Astrocyte (in vitro differentiated cells and primary cell): ENCODE measurements around the gene ZNF780B. TPM values are rescaled to one million over a fixed set of nuclear protein-coding genes. Genes with fewer than 3 reads are reported as not detected.
A peak's percentile ranks its signal among the peaks of the same experiment; 100 is the strongest.

Source experiments
- DNase-seq: peaks from one replicate; pipeline ENCODE4 v3.0.0-alpha.2; 2010; ENCODE audit warnings: low read depth
- FAIRE-seq: peaks from 2 replicates; lab custom pipeline; 2011; peaks lifted over from hg19 to GRCh38; lab: Jason Lieb, UNC
- H2AFZ ChIP-seq: 2 replicates; pipeline ENCODE4 v1.6.0; 2012; ENCODE audit warnings: low read depth, low read length, inconsistent platforms
- H3K27ac ChIP-seq: 2 replicates; pipeline ENCODE4 v1.5.1; 2011; ENCODE audit warnings: low read depth, low read length, inconsistent platforms
- H3K27me3 ChIP-seq: 2 replicates; pipeline ENCODE4 v1.6.0; 2011; ENCODE audit warnings: low read length, inconsistent platforms; ENCODE audit not compliant: insufficient read depth
- H3K36me3 ChIP-seq: 2 replicates; pipeline ENCODE4 v1.5.1; 2011; ENCODE audit warnings: low read length, inconsistent platforms; ENCODE audit not compliant: insufficient read depth
- H3K4me1 ChIP-seq: 2 replicates; pipeline ENCODE4 v1.5.1; 2011; ENCODE audit warnings: low read length, inconsistent platforms; ENCODE audit not compliant: insufficient read depth
- H3K4me2 ChIP-seq: 2 replicates; pipeline ENCODE4 v1.6.0; 2012; ENCODE audit warnings: low read length, inconsistent platforms
- H3K4me3 ChIP-seq: 2 replicates; pipeline ENCODE4 v1.5.1; 2011; ENCODE audit warnings: low read depth, mild to moderate bottlenecking, low read length, inconsistent platforms; ENCODE audit not compliant: insufficient read depth
- H3K79me2 ChIP-seq: 2 replicates; pipeline ENCODE4 v1.6.0; 2012; ENCODE audit warnings: mild to moderate bottlenecking, low read length, inconsistent platforms; ENCODE audit not compliant: insufficient read depth
- H3K9ac ChIP-seq: 2 replicates; pipeline ENCODE4 v1.6.0; 2012; ENCODE audit warnings: mild to moderate bottlenecking, low read length, inconsistent platforms
- H3K9me3 ChIP-seq: 2 replicates; pipeline ENCODE4 v1.5.1; 2012; ENCODE audit warnings: low read depth, mild to moderate bottlenecking, low read length, inconsistent platforms; ENCODE audit not compliant: insufficient read depth
- H4K20me1 ChIP-seq: 2 replicates; pipeline ENCODE4 v1.6.0; 2012; ENCODE audit warnings: low read length, inconsistent platforms; ENCODE audit not compliant: insufficient read depth
- H3K27ac Mint-ChIP-seq: one replicate; pipeline ENCODE4 v1.8.0; 2021; ENCODE audit warnings: mild to moderate bottlenecking, mixed read lengths; ENCODE audit not compliant: unreplicated experiment
- H3K27me3 Mint-ChIP-seq: one replicate; pipeline ENCODE4 v1.8.0; 2021; ENCODE audit warnings: low read depth, mixed read lengths; ENCODE audit not compliant: unreplicated experiment
- H3K36me3 Mint-ChIP-seq: one replicate; pipeline ENCODE4 v1.8.0; 2021; ENCODE audit warnings: low read depth, mixed read lengths; ENCODE audit not compliant: unreplicated experiment
- H3K4me1 Mint-ChIP-seq: one replicate; pipeline ENCODE4 v1.8.0; 2021; ENCODE audit warnings: low read depth, mixed read lengths; ENCODE audit not compliant: unreplicated experiment
- H3K4me3 Mint-ChIP-seq: one replicate; pipeline ENCODE4 v1.8.0; 2021; ENCODE audit warnings: mild to moderate bottlenecking, moderate library complexity, mixed read lengths; ENCODE audit not compliant: unreplicated experiment
- H3K9me3 Mint-ChIP-seq: one replicate; pipeline ENCODE4 v1.8.0; 2021; ENCODE audit warnings: mild to moderate bottlenecking, mixed read lengths; ENCODE audit not compliant: unreplicated experiment
- CTCF ChIP-seq: IDR thresholded peaks from 2 replicates; pipeline ENCODE4 v1.5.1; 2011; ENCODE audit warnings: low read depth, mild to moderate bottlenecking, inconsistent platforms, low read length, moderate library complexity; ENCODE audit not compliant: insufficient read depth
- EZH2 ChIP-seq: IDR thresholded peaks from 2 replicates; pipeline ENCODE4 v1.6.1; 2012; ENCODE audit warnings: mild to moderate bottlenecking, low read length, inconsistent platforms; ENCODE audit not compliant: insufficient read depth
- total RNA-seq: library from RNA; stranded (reverse); gene quantifications from 2 replicates; pipeline ENCODE4 v1.2.1, GENCODE V29; 2021

The ZNF780B gene
- total RNA-seq, 1 donor from 2014 or later, result 12.0 TPM

- DNase-seq (no peak), FAIRE-seq (no peak)
- H3K4me3 Mint-ChIP-seq, result no peak overlapping the region
- H3K27ac Mint-ChIP-seq, result no peak overlapping the region
- Histone ChIP-seq H3K79me2 (peaks cover 7% of the 10 kb centered on the region), H3K4me2 (no peak overlapping the region), H3K9me3 (peaks cover 3% of the 10 kb centered on the region), H4K20me1 (no peaks in the 10 kb centered on the region), H3K36me3 (no peaks in the 10 kb centered on the region), H2AFZ (no peak overlapping the region), H3K4me1 (peaks cover 6% of the 10 kb centered on the region), H3K4me3 (no peak overlapping the region), H3K9ac (no peak overlapping the region), H3K27ac (no peak overlapping the region), H3K27me3 (no peaks in the 10 kb centered on the region)
- H3K4me1 Mint-ChIP-seq, result peaks cover 7% of the 10 kb centered on the region
- H3K9me3 Mint-ChIP-seq, result peaks cover 15% of the 10 kb centered on the region
- no peaks in the 10 kb centered on the region for H3K27me3 Mint-ChIP-seq
- H3K36me3 Mint-ChIP-seq, result no peaks in the 10 kb centered on the region
- TF ChIP-seq EZH2, result no peak
- no peak for TF ChIP-seq CTCF
These were observed 3.6 kb upstream of the ZNF780B start for GRCh38 chr19:40059624-40060023.

GRCh38 chr19:40057166-40057565, 1.1 kb upstream of the ZNF780B start:
- peaks cover 6% of the 10 kb centered on the region for H3K4me1 ChIP-seq
- FAIRE-seq (no peak), DNase-seq (no peak)
- no peak overlapping the region for H3K27ac Mint-ChIP-seq
- H2AFZ ChIP-seq, result no peak overlapping the region
- peak overlapping the region; percentile 98 for H3K4me3 Mint-ChIP-seq
- no peaks in the 10 kb centered on the region for H4K20me1 ChIP-seq
- H3K4me2 ChIP-seq, result no peak overlapping the region
- H3K27ac ChIP-seq, result no peak overlapping the region
- H3K79me2 ChIP-seq, result peaks cover 27% of the 10 kb centered on the region
- peaks cover 7% of the 10 kb centered on the region for H3K4me1 Mint-ChIP-seq
- H3K36me3 ChIP-seq, result no peaks in the 10 kb centered on the region
- H3K27me3 Mint-ChIP-seq, result no peaks in the 10 kb centered on the region
- peaks cover 3% of the 10 kb centered on the region for H3K9me3 ChIP-seq
- no peak overlapping the region for H3K9ac ChIP-seq
- H3K27me3 ChIP-seq, result no peaks in the 10 kb centered on the region
- H3K36me3 Mint-ChIP-seq, result no peaks in the 10 kb centered on the region
- H3K9me3 Mint-ChIP-seq, result peaks cover 13% of the 10 kb centered on the region
- H3K4me3 ChIP-seq, result no peak overlapping the region
- TF ChIP-seq EZH2 (no peak), CTCF (no peak)

- H3K4me3 ChIP-seq, result peak overlapping the region; percentile 91
- Mint-ChIP-seq H3K27me3 (no peaks in the 10 kb centered on the region), H3K4me1 (peaks cover 7% of the 10 kb centered on the region), H3K9me3 (peaks cover 13% of the 10 kb centered on the region), H3K27ac (no peak overlapping the region), H3K4me3 (peak overlapping the region; percentile 98), H3K36me3 (no peaks in the 10 kb centered on the region)
- peaks cover 34% of the 10 kb centered on the region for H3K79me2 ChIP-seq
- H3K4me2 ChIP-seq, result peak overlapping the region; percentile 96
- FAIRE-seq (no peak), DNase-seq (no peak)
- H3K27me3 ChIP-seq, result no peaks in the 10 kb centered on the region
- H4K20me1 ChIP-seq, result no peaks in the 10 kb centered on the region
- H3K4me1 ChIP-seq, result peaks cover 6% of the 10 kb centered on the region
- peak overlapping the region; percentile 97 for H2AFZ ChIP-seq
- TF ChIP-seq CTCF (no peak), EZH2 (no peak)
- peaks cover 3% of the 10 kb centered on the region for H3K9me3 ChIP-seq
- H3K36me3 ChIP-seq, result no peaks in the 10 kb centered on the region
- H3K9ac ChIP-seq, result peak overlapping the region; percentile 79
- no peak overlapping the region for H3K27ac ChIP-seq
These were observed 474 bp upstream of the ZNF780B start for GRCh38 chr19:40056505-40056904.
